ENCODE measurements around the gene CDKAL1.

The CDKAL1 gene

GRCh38 chr6:21067521-21067920 lies 533.3 kb downstream of the CDKAL1 start:
- no peak overlapping the region for H3K4me3 ChIP-seq (replicated peaks; ENCODE audit: low read depth, low read length)
- TF ChIP-seq CTCF (IDR thresholded peaks at IDR 0.05; ENCODE audit: low read length, missing control alignments), result no peak
- DNase-seq (ENCODE audit: low read depth), result no peak

- no peak for DNase-seq (ENCODE audit: low read depth)
- no peak for TF ChIP-seq CTCF (IDR thresholded peaks at IDR 0.05; ENCODE audit: low read length, missing control alignments)
- no peak overlapping the region for H3K4me3 ChIP-seq (replicated peaks; ENCODE audit: low read depth, low read length)
Measured at GRCh38 chr6:21070620-21071019, 536.4 kb downstream of the CDKAL1 start.

GRCh38 chr6:21071780-21072468 lies 537.7 kb downstream of the CDKAL1 start:
- TF ChIP-seq CTCF (IDR thresholded peaks at IDR 0.05; ENCODE audit: low read length, missing control alignments), result no peak
- DNase-seq (ENCODE audit: low read depth), result no peak
- H3K4me3 ChIP-seq (replicated peaks; ENCODE audit: low read depth, low read length), result no peak overlapping the region

GRCh38 chr6:21073318-21073839 lies 539.1 kb downstream of the CDKAL1 start:
- no peak for TF ChIP-seq CTCF (IDR thresholded peaks at IDR 0.05; ENCODE audit: low read length, missing control alignments)
- H3K4me3 ChIP-seq (replicated peaks; ENCODE audit: low read depth, low read length), result no peak overlapping the region
- DNase-seq (ENCODE audit: low read depth), result no peak

GRCh38 chr6:21074484-21074883 lies 540.2 kb downstream of the CDKAL1 start:
- no peak for DNase-seq (ENCODE audit: low read depth)
- no peak overlapping the region for H3K4me3 ChIP-seq (replicated peaks; ENCODE audit: low read depth, low read length)
- no peak for TF ChIP-seq CTCF (IDR thresholded peaks at IDR 0.05; ENCODE audit: low read length, missing control alignments)

- DNase-seq (ENCODE audit: low read depth), result no peak
- H3K4me3 ChIP-seq (replicated peaks; ENCODE audit: low read depth, low read length), result no peak overlapping the region
- no peak for TF ChIP-seq CTCF (IDR thresholded peaks at IDR 0.05; ENCODE audit: low read length, missing control alignments)
Measured at GRCh38 chr6:21075986-21076385, 541.7 kb downstream of the CDKAL1 start.

- no peak overlapping the region for H3K4me3 ChIP-seq (replicated peaks; ENCODE audit: low read depth, low read length)
- no peak for DNase-seq (ENCODE audit: low read depth)
- no peak for TF ChIP-seq CTCF (IDR thresholded peaks at IDR 0.05; ENCODE audit: low read length, missing control alignments)
Measured at GRCh38 chr6:21078497-21078896, 544.2 kb downstream of the CDKAL1 start.
